Osteocyte (in vitro differentiated cells): ENCODE measurements around the gene PTPRN2. TPM values are rescaled to one million over a fixed set of nuclear protein-coding genes. Genes with fewer than 3 reads are reported as not detected.
"Not testable (repeated sequence)": the region's sequence is repeated elsewhere in the genome, so short reads cannot be mapped to it uniquely, and the experiment has no call there.

Experiments
- DNase-seq: peaks from one replicate; pipeline ENCODE4 v3.0.0; 2021; ENCODE audit warnings: mixed read lengths; ENCODE audit not compliant: unreplicated experiment; ENCODE audit errors: extremely low spot score
- H3K27ac Mint-ChIP-seq: one replicate; pipeline ENCODE4 v1.8.0; 2021; ENCODE audit warnings: mild to moderate bottlenecking, mixed read lengths; ENCODE audit not compliant: unreplicated experiment
- H3K27me3 Mint-ChIP-seq: one replicate; pipeline ENCODE4 v1.8.0; 2021; ENCODE audit warnings: mixed read lengths; ENCODE audit not compliant: unreplicated experiment
- H3K36me3 Mint-ChIP-seq: one replicate; pipeline ENCODE4 v1.8.0; 2021; ENCODE audit warnings: mixed read lengths; ENCODE audit not compliant: unreplicated experiment
- H3K4me1 Mint-ChIP-seq: one replicate; pipeline ENCODE4 v1.8.0; 2021; ENCODE audit warnings: mixed read lengths; ENCODE audit not compliant: unreplicated experiment
- H3K4me3 Mint-ChIP-seq: one replicate; pipeline ENCODE4 v1.8.0; 2021; ENCODE audit warnings: mild to moderate bottlenecking, moderate library complexity, mixed read lengths; ENCODE audit not compliant: unreplicated experiment
- H3K9me3 Mint-ChIP-seq: one replicate; pipeline ENCODE4 v1.8.0; 2021; ENCODE audit warnings: mixed read lengths; ENCODE audit not compliant: unreplicated experiment
- CTCF ChIP-seq: fragments of 200-600 bp; sonication (generic); IDR thresholded peaks from 2 replicates; pipeline ENCODE4 v1.5.0; 2021; ENCODE audit warnings: antibody characterized with exemption, mild to moderate bottlenecking, moderate library complexity
- total RNA-seq: library from RNA; stranded (reverse); gene quantifications from 2 replicates; pipeline ENCODE4 v1.2.1, GENCODE V29; 2021

Gene PTPRN2
- total RNA-seq, 1 donor from 2014 or later = 0.59 TPM

DNA sequence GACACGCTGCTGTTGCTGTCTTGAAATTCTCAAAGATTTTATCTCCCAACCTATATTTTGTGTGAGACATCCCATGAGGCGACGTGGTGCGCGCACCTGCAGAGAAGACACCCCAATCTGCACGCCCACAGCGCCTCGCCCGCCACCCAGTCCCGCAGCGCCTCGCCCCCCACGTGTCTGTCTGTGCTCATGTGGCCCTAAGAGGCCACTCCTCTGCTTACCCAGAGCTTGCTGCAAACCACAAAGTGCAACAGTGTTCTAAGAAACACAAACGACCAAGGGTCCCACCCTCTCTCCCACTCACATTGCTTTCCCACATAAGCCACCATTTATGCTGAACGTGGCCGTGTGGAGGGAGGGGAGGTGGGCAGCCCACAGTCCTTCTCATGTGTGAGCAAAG lies 287.2 kb downstream of the PTPRN2 start:
- Mint-ChIP-seq H3K36me3 (no peaks in the 10 kb centered on the region), H3K4me1 (no peaks in the 10 kb centered on the region), H3K9me3 (peaks cover 44% of the 10 kb centered on the region), H3K27me3 (no peaks in the 10 kb centered on the region), H3K27ac (no peak overlapping the region), H3K4me3 (no peak overlapping the region)
- peak; percentile 80 for DNase-seq
- no peak for TF ChIP-seq CTCF

- peak; percentile 69 for DNase-seq
- peaks cover 37% of the 10 kb centered on the region for H3K9me3 Mint-ChIP-seq
- no peaks in the 10 kb centered on the region for H3K4me1 Mint-ChIP-seq
- H3K27ac Mint-ChIP-seq = no peak overlapping the region
- H3K27me3 Mint-ChIP-seq = no peaks in the 10 kb centered on the region
- no peak for TF ChIP-seq CTCF
- no peaks in the 10 kb centered on the region for H3K36me3 Mint-ChIP-seq
- no peak overlapping the region for H3K4me3 Mint-ChIP-seq
These were observed 288.0 kb downstream of the PTPRN2 start for GRCh38 chr7:158299607-158300006.

GRCh38 chr7:158296798-158297104 lies 290.9 kb downstream of the PTPRN2 start:
- Mint-ChIP-seq H3K27ac (no peak overlapping the region), H3K9me3 (peaks cover 33% of the 10 kb centered on the region), H3K36me3 (no peaks in the 10 kb centered on the region), H3K4me1 (no peaks in the 10 kb centered on the region), H3K4me3 (no peak overlapping the region), H3K27me3 (no peaks in the 10 kb centered on the region)
- no peak for TF ChIP-seq CTCF
- peak; percentile 77 for DNase-seq

GRCh38 chr7:158295966-158296797 lies 291.4 kb downstream of the PTPRN2 start:
- TF ChIP-seq CTCF = no peak
- Mint-ChIP-seq H3K36me3 (no peaks in the 10 kb centered on the region), H3K4me1 (no peaks in the 10 kb centered on the region), H3K27ac (no peak overlapping the region), H3K4me3 (no peak overlapping the region), H3K9me3 (peaks cover 37% of the 10 kb centered on the region), H3K27me3 (no peaks in the 10 kb centered on the region)
- DNase-seq = peak; percentile 75

- peak; percentile 77 for DNase-seq
- not testable (repeated sequence) for H3K27me3 Mint-ChIP-seq, H3K4me3 Mint-ChIP-seq, H3K36me3 Mint-ChIP-seq, H3K27ac Mint-ChIP-seq, H3K4me1 Mint-ChIP-seq
- H3K9me3 Mint-ChIP-seq = peaks cover 45% of the 10 kb centered on the region
These were observed 293.0 kb downstream of the PTPRN2 start for GRCh38 chr7:158294468-158295215.
